Fibroblast of skin of back (primary cell): ENCODE results near the gene EIF2AK3.
"Not testable (repeated sequence)": the region's sequence is repeated elsewhere in the genome, so short reads cannot be mapped to it uniquely, and the experiment has no call there.

ENCODE experiments used
- DNase-seq: peaks from one replicate; pipeline ENCODE4 v3.0.0-alpha.2; 2013

Gene EIF2AK3

DNA sequence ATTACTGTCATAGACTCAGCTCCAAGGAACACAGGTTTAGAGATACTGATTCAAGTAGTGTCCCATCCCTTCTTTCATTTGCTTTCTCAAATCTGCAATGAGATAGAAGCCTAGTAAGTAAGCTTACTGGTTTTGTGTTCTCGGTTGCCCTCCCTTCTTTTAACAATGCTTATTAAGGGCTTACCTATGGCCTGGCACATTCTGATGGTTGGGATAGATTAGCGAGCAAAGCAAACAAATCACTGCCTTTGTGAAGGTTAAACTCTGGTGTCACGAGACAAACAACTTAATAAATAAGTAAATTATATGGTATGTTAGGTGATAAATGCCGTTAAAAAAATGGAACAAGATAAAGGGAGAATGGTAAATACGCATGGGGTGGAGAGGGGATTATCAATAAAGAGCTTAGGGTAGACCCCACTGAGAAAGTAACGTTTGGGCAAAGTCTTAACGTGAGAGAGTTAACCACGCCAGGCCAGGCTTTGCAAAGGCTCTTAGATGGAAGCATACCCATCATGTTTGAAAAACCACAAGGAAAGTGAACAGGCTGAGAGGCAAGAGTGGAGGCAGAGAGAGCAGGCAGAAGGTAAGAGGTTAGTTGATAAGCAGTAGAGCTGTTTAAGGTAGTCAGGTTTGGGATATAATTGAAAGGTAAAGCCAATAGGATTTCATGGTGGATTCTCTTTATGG, 31.0 kb downstream of the EIF2AK3 start:
- no peak for DNase-seq

- DNase-seq: no peak
Measured at GRCh38 chr2:88591698-88592097, 35.6 kb downstream of the EIF2AK3 start.

GRCh38 chr2:88590998-88591613, 36.2 kb downstream of the EIF2AK3 start:
- DNase-seq: peak; percentile 68

GRCh38 chr2:88585969-88586368, 41.3 kb downstream of the EIF2AK3 start:
- no peak for DNase-seq

DNA sequence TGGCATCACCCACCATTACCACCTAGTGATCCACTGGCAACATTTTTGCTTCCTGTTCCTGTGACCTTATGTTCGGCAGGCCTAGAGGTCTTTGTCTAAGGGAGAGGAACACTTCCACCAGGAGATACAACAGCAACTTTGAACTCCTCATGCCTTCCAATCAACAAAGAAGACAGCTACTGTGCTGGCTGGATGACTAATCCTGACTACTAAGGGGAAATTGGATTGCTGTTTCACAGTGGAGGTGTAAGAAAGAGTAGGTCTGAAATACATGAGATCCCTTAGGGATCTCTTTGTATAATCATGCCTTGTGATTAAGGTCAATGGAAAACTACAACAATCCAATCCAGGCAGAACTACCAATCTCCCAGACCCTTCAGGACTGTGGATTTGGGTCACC, 45.2 kb downstream of the EIF2AK3 start:
- DNase-seq: no peak

DNA sequence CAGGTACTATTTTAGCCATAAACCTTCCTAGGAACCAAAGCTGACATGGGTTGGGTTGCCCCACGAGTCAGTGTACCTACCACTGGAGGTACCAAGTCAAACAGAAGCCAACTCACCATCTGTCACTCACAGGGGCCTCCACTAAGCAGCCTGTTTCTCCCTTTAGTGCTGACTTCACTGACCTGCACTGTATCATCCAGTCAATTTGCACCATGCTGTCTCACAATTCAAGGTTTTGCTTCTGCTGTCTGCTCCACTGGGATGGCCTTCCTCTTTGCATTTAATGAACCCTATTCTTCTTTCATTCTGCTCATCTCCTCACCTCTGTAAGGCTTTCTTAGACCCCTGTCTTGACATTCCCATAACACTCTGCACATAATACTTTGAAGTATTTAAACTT, 47.2 kb downstream of the EIF2AK3 start:
- no peak for DNase-seq

GRCh38 chr2:88575630-88576029, 51.6 kb downstream of the EIF2AK3 start:
- DNase-seq: no peak

GRCh38 chr2:88575051-88575450, 52.2 kb downstream of the EIF2AK3 start:
- peak; percentile 19 for DNase-seq

GRCh38 chr2:88574445-88574844, 52.8 kb downstream of the EIF2AK3 start:
- no peak for DNase-seq

DNA sequence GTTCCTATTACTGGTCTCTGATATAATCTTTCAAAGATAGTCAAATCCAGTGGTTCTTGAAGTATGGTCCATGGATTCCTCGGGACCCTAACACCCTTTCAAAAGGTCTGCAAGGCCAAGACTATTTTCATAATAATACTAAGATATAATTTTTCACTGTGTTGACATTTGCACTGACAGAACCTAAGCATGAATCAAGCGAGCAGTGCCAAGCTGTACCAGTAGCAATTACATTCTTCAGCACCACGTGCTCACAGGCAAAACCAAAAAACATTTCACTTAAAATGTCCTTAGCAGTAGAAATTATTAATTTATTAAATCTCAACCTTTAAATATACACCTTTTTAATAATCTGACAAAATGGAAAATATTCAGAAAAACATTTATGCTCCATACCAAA, 59.1 kb downstream of the EIF2AK3 start:
- DNase-seq: no peak

DNA sequence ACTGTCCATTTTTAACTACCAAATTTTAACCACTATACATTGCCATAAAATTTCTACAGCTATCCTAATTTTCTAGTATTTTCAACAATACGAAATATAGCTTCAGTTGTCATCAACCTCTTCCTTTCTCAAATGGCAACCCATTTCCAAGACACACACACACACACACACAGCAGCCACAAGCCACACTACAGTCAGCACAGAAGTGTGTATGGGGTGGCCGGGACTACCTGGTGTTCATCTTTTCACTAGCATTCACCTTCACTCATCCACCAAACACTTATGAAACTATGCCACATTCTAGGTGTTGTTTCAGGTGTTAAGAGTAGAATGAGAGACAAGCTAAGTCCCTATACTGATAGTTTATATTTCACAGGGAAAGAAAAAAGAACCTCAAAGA, 62.9 kb downstream of the EIF2AK3 start:
- no peak for DNase-seq

DNA sequence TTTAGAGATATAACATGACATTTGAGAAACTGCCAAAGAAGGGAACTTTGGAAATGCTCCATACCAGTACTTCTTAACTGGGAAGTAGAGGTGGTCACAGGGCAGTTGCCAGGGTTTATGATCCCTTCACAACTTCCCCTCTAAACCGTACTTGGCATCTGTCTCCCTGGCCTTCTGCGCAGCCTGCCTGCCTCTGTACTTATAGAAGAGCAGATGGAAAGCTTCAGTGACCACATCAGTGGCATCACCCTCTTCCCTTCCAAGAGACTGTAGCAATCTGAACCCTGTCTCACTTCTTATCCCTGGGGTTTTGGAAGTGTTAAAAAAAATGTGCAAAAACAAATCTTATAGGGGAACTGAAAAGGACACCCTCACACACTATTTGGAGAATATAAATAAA, 64.1 kb downstream of the EIF2AK3 start:
- DNase-seq: no peak

GRCh38 chr2:88561646-88562388, 65.4 kb downstream of the EIF2AK3 start:
- no peak for DNase-seq

DNA sequence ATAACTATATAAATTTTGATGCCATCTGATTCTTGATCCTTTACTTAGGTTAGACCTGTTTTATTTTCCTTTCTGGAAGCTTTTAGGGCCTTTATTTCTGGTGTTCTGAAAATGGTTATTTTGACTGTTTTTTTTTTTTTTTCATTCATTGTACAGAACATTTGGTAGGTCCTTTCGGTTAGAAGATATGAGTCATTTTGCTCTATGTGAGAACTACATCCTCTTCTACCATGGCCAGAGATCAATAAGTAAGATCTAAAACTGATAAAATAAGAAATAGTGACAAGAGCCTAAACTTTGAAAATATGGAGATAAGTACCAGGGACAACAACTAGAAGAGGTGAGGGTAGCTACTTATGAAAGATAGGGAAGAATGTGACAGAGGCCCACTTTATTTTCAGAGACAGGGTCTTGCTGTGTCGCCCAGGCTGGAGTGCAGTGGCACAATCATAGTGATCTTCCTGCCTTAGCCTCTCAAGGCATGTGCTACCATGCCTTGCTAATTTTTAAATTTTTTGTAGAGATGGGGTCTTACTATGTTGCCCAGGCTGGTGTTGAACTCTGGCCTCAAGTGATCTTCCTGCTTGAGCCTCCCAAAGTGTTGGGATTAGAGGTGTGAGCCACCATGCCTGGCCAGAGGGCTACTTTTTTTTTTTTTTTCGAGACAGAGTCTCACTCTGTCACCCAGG, 66.5 kb downstream of the EIF2AK3 start:
- no peak for DNase-seq

GRCh38 chr2:88557290-88557689, 70.0 kb downstream of the EIF2AK3 start:
- DNase-seq: no peak

DNA sequence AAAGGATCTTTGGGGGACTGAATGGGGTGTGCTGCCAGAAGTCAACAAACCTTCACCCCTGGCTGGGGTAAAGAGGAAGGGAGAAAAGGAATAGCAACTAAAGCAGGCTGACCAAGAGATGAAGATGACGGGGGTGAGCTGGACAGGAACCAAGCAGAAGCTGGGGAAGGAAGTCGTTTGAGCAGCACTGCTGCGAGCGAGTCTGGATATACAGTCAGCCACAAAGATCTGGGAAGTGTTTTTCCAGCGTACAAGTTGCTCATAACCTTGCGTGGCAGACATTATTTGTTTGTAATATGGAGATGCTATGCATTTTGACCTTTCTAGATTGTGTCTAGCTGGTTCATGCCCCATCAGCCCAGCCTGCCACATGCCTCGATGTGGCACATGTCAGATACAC, 71.2 kb downstream of the EIF2AK3 start:
- no peak for DNase-seq

DNA sequence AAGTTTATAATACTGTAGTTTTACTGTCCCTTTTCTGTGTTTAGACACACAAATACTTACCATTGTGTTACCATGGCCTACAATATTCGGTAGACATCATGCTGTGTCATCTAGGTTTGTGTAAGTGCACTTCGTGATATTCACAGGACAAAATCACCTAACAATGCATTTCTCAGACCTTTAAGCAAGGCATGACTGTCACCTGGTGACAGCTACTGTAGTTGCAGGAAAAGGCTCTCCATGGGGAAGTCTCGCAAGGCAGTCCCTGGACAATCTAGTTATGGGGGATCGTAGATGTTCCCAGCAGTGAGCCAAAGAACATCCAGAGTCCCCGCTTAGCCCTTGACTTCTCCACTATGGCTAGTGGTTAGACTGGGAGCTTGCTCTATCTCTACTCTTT, 73.1 kb downstream of the EIF2AK3 start:
- DNase-seq: no peak

GRCh38 chr2:88549616-88550292, 77.5 kb downstream of the EIF2AK3 start:
- DNase-seq: no peak

GRCh38 chr2:88546291-88546690, 81.0 kb downstream of the EIF2AK3 start:
- DNase-seq: not testable (repeated sequence)

DNA sequence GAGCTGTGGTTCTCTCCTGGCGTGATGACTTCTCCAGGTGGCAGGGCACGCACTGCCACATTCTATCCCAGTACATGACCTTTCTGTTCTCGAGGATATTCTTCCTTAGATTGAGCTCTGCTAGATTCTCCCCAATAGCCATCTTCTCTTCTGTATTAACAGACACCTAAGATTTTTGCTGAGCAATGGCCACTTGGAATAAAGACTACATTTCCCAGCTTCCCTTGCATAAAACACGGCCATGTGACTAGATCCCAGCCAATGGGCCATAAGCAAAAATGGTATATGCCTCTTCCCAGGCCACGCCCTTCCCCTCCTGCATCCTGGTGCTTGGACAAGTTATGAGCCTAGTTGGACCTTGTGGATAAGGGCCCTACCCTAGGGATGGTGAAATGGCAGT, 82.1 kb downstream of the EIF2AK3 start:
- DNase-seq: peak; percentile 23

DNA sequence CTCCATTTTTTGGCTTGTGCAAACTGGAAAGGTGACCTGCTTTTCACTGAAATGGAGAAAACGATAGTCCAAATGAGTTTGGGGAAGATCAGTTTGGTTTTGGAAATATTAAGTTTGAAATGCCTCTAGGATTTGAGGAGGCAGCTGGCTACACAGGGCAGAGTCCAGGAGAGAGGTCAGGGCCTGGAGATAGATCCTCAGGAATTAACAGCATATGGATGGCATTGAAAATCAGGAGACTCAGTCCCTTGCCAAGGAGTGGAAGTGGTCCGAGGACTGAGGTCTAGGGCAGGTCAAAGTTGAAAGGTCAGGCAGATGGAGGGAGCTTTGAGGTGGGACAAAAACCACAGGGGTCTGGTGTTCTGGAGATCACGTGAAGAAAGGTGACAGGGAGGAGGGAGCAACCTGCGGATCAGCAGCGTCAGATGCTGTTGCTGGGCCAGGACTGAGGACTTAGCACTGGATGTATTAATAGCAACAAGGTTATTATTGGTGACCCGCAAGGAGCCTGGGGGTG, 83.7 kb downstream of the EIF2AK3 start:
- no peak for DNase-seq

GRCh38 chr2:88542668-88543067, 84.6 kb downstream of the EIF2AK3 start:
- DNase-seq: no peak
